HG03039 (cell line): Measurements from ENCODE around the gene ODF4.
"Not testable (repeated sequence)": the region's sequence is repeated elsewhere in the genome, so short reads cannot be mapped to it uniquely, and the experiment has no call there.

Experiments used
- ATAC-seq: cut with Tn5 transposase; IDR thresholded peaks from one replicate; pipeline ENCODE4 v1.9.1; 2021; ENCODE audit warnings: mild to moderate bottlenecking, moderate library complexity; ENCODE audit not compliant: unreplicated experiment

Gene ODF4

GRCh38 chr17:8326511-8327302, 12.9 kb upstream of the ODF4 start:
- ATAC-seq: no peak

GRCh38 chr17:8327303-8327649, 12.4 kb upstream of the ODF4 start:
- no peak for ATAC-seq

GRCh38 chr17:8332128-8332527, 7.5 kb upstream of the ODF4 start:
- ATAC-seq: no peak

GRCh38 chr17:8332688-8333087, 7.0 kb upstream of the ODF4 start:
- ATAC-seq: no peak

GRCh38 chr17:8333281-8333680, 6.4 kb upstream of the ODF4 start:
- ATAC-seq: no peak

- no peak for ATAC-seq
Measured at GRCh38 chr17:8337802-8338752, 1.6 kb upstream of the ODF4 start.

- ATAC-seq: no peak
Measured at GRCh38 chr17:8338753-8339140, 893 bp upstream of the ODF4 start.

GRCh38 chr17:8341456-8341855, 1.8 kb downstream of the ODF4 start:
- ATAC-seq: no peak

- no peak for ATAC-seq
Measured at GRCh38 chr17:8345052-8345690, 5.5 kb downstream of the ODF4 start.

- ATAC-seq: no peak
Measured at GRCh38 chr17:8345951-8346665, 6.5 kb downstream of the ODF4 start.

- not testable (repeated sequence) for ATAC-seq
Measured at GRCh38 chr17:8347001-8347400, 7.4 kb downstream of the ODF4 start.

GRCh38 chr17:8350339-8350738, 10.7 kb downstream of the ODF4 start:
- no peak for ATAC-seq

- no peak for ATAC-seq
Measured at GRCh38 chr17:8353736-8354135, 14.1 kb downstream of the ODF4 start.

GRCh38 chr17:8354236-8354635, 14.6 kb downstream of the ODF4 start:
- ATAC-seq: no peak

GRCh38 chr17:8357910-8358309, 18.3 kb downstream of the ODF4 start:
- no peak for ATAC-seq

- no peak for ATAC-seq
Measured at GRCh38 chr17:8359769-8360168, 20.1 kb downstream of the ODF4 start.

GRCh38 chr17:8360260-8360659, 20.6 kb downstream of the ODF4 start:
- ATAC-seq: no peak

- ATAC-seq: no peak
Measured at GRCh38 chr17:8360751-8361150, 21.1 kb downstream of the ODF4 start.

- ATAC-seq: no peak
Measured at GRCh38 chr17:8362651-8363332, 23.2 kb downstream of the ODF4 start.

GRCh38 chr17:8365143-8365542, 25.5 kb downstream of the ODF4 start:
- no peak for ATAC-seq
